Breast epithelium (tissue), 4 donors: Measurements from ENCODE around the gene FHAD1. TPM values are rescaled to one million over a fixed set of nuclear protein-coding genes. Genes with fewer than 3 reads are reported as not detected.

Experiments
- DNase-seq, 2 donors: peaks; one replicate each; pipeline ENCODE4 v3.0.0-alpha.2; 2019; ENCODE audit warnings: low spot score in 2 of 2
- H3K27ac ChIP-seq, 2 donors: fragments of 200-600 bp; sonication (generic) in 1 of 2; one replicate each; pipeline ENCODE4 v1.5.1; 2016 to 2019; ENCODE audit warnings: mild to moderate bottlenecking in 1 of 2
- H3K27me3 ChIP-seq, 2 donors: fragments of 200-600 bp; sonication (generic) in 1 of 2; one replicate each; pipeline versions ENCODE4 v1.5.1 to v1.6.0; 2017 to 2019; ENCODE audit warnings: control low read depth in 1 of 2, mild to moderate bottlenecking in 1 of 2
- H3K36me3 ChIP-seq: fragments of 200-600 bp; one replicate; pipeline ENCODE4 v1.5.1; 2019
- H3K4me1 ChIP-seq, 2 donors: fragments of 200-600 bp; sonication (generic); one replicate each; pipeline ENCODE4 v1.5.1; 2016 to 2019; ENCODE audit warnings: control low read depth in 1 of 2
- H3K4me3 ChIP-seq, 3 donors: fragments of 200-600 bp; sonication (generic); 1 replicate in 2 of 3; 2 replicates in 1 of 3; pipeline ENCODE4 v1.5.1; 2016 to 2019; ENCODE audit warnings: mild to moderate bottlenecking in 3 of 3, moderate library complexity in 2 of 3
- H3K9me3 ChIP-seq, 2 donors: fragments of 200-600 bp; sonication (generic) in 1 of 2; one replicate each; pipeline ENCODE4 v1.5.1; 2016 to 2019; ENCODE audit warnings: control low read depth in 1 of 2
- CTCF ChIP-seq, 3 donors: fragments of 450-650 bp; IDR thresholded peaks; one replicate each; pipeline ENCODE4 v1.5.1; 2016 to 2017; ENCODE audit warnings: antibody characterized with exemption in 3 of 3, mild to moderate bottlenecking in 3 of 3, moderate library complexity in 3 of 3
- POLR2A ChIP-seq: fragments of 450-650 bp; IDR thresholded peaks from one replicate; pipeline ENCODE4 v1.6.1; 2016; ENCODE audit warnings: antibody characterized with exemption, mild to moderate bottlenecking, moderate library complexity
- POLR2AphosphoS5 ChIP-seq, 3 donors: sonication (generic); formaldehyde crosslinking; IDR thresholded peaks; one replicate each; pipeline ENCODE4 v1.6.1; 2017; ENCODE audit warnings: antibody characterized with exemption in 3 of 3
- intact Hi-C: fragments of 100-400 bp; cut with DNase I; formaldehyde crosslinking; loops from one replicate; pipeline ENCODE4 v1.15.1; 2023; ENCODE audit warnings: low total_unique reads
- total RNA-seq, 3 donors: library from RNA; depleted of rRNA; stranded (reverse); fragments of >200 nt; gene quantifications; one replicate each; pipeline ENCODE4 v1.1.0, GENCODE V29; 2016

Gene FHAD1
- total RNA-seq, 3 donors from 2014 or later: 1.0 to 2.3 TPM; not detected in 1

DNA sequence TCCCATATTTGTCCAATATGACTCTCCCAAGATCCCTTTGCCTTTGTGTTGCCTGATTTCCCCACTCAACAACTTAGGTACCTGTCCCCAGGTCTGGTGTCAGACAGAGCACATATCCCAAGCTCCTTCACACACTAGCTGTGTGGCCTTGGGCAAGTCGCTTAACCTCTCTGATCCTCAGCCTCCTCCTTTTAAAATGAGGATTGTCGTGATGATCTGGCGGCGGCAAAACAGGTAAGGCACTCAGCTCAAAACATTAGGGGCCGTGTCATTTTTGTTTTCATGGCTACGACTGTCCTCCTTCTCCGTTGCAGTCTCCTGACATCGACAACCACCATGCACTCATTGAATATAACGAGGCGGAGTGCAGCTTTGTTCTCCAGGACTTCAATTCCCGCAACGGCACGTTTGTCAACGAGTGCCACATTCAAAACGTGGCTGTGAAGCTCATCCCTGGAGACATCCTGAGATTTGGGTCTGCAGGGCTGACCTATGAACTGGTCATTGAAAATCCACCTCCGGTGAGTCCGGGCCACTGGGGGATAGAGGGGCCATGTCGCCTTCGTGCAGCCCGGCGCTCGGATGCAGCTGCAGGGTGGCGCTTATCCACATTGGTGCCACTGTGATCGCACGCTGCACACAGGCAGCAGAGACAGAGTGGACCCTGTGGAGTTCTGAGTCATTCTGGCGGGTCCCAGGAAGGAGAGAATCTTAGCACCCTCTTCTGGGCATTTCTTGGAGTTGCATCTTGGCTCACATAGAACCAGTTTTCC is 25.2 kb downstream of the FHAD1 start:
- Histone ChIP-seq H3K27me3 (no peaks in the 10 kb centered on the region), H3K4me1 (no peaks in the 10 kb centered on the region), H3K9me3 (no peaks in the 10 kb centered on the region), H3K27ac (no peak overlapping the region), H3K4me3 (no peak overlapping the region), H3K36me3 (no peaks in the 10 kb centered on the region)
- TF ChIP-seq POLR2AphosphoS5 (IDR thresholded peaks at IDR 0.05) (peak in 1 of 3 donors; percentile 45), POLR2A (no peak), CTCF (IDR thresholded peaks at IDR 0.05) (peak; percentile 23 to 84 (median 75))
- intact Hi-C loops: no loop called here
- peak; percentile 47 to 56 for DNase-seq

DNA sequence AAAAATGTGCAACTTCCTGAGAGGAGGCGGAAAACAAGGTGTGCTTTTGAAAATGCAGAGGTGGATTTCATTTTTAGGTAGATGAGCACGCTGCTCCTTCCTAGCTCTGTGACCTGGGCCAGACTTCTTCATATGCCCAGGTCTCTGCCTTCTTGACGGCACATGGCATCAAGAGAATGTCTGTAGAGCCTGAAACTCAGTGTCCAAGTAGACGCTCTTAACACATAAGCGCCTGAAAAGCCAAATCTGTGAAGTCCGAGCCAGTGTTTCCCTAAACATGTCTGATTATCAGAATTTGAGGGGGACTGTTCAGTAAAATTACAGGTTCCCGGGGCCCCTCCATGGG is 25.7 kb downstream of the FHAD1 start:
- H3K27ac ChIP-seq: no peak overlapping the region
- no peak for DNase-seq
- TF ChIP-seq CTCF (IDR thresholded peaks at IDR 0.05) (no peak), POLR2AphosphoS5 (IDR thresholded peaks at IDR 0.05) (no peak), POLR2A (no peak)
- no peak overlapping the region for H3K4me3 ChIP-seq
- no peaks in the 10 kb centered on the region for H3K27me3 ChIP-seq
- no peaks in the 10 kb centered on the region for H3K9me3 ChIP-seq
- no peaks in the 10 kb centered on the region for H3K4me1 ChIP-seq
- no peaks in the 10 kb centered on the region for H3K36me3 ChIP-seq
- intact Hi-C loops: no loop called here

- intact Hi-C loops: no loop called here
- Histone ChIP-seq H3K27me3 (no peaks in the 10 kb centered on the region), H3K4me1 (no peaks in the 10 kb centered on the region), H3K9me3 (no peaks in the 10 kb centered on the region), H3K36me3 (no peaks in the 10 kb centered on the region), H3K4me3 (no peak overlapping the region), H3K27ac (no peak overlapping the region)
- TF ChIP-seq POLR2AphosphoS5 (IDR thresholded peaks at IDR 0.05) (no peak), POLR2A (no peak), CTCF (IDR thresholded peaks at IDR 0.05) (no peak)
- no peak for DNase-seq
Observed at GRCh38 chr1:15273274-15273673, 26.3 kb downstream of the FHAD1 start.

DNA sequence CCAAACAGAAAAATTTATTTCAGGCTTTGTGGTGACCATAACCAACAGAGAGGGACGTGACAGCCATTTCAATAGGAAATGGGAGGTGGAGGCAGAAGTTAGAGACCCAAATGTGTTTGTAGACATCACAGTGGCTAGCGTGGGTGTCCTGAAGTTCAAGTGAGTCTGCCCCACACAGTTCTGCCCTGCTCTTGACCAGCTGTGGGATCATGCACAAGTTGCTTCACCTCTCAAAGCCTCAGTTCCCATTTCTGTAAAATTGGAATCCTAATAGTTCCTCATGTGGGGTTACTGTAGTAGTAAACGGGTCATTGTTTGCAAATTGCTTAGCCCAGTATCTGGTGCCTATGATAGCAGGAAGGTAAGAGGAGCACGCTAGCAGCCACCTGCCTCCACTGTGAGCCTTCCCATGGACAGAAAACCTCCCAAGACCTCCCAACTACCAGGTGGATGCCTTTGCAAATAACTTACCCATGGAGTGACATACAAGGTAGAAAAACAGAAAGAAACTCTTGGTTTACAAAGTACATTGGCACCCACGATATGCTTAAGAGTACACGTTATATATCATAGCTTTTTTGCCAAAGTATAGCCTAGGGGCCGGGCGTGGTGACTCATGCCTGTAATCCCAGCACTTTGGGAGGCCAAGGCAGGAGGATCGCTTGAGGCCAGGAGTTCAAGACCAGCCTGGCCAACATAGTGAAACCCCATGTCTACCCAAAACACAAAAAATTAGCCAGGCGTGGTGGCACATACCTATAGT is 29.1 kb downstream of the FHAD1 start:
- H3K9me3 ChIP-seq: no peaks in the 10 kb centered on the region
- no peak for DNase-seq
- no peaks in the 10 kb centered on the region for H3K4me1 ChIP-seq
- no peaks in the 10 kb centered on the region for H3K27me3 ChIP-seq
- intact Hi-C loops: no loop called here
- H3K27ac ChIP-seq: no peak overlapping the region
- no peak for TF ChIP-seq POLR2AphosphoS5 (IDR thresholded peaks at IDR 0.05)
- no peak for TF ChIP-seq POLR2A
- no peak for TF ChIP-seq CTCF (IDR thresholded peaks at IDR 0.05)
- no peak overlapping the region for H3K4me3 ChIP-seq
- no peaks in the 10 kb centered on the region for H3K36me3 ChIP-seq
